ENCODE results near the gene ANKUB1.
A peak's percentile ranks its signal among the peaks of the same experiment; 100 is the strongest.

Gene ANKUB1

DNA sequence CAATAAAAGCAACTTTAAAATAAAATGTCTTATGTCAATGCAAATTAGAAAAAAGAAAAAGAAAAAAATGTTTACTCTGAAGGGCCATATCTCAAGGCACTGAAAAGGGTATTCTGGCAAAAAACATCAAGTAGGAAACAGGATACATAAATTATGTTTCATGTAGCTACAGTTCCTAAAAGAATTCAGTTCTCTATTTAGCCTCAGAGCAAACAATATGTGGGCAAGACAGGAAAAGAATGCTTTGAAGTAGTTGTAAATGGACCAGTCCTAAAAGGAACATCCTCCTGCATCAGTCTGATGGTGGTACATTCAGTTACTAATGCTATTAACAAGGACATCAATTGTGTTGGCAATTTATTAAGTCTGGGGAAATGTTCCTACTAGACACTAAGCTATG lies 48.2 kb downstream of the ANKUB1 start:
- ChIA-PET CTCF (no interaction called here), POLR2A (ENCODE audit: low non-redundant PET) (no interaction called here)
- H3K27ac ChIP-seq, result no peak overlapping the region
- no peak for DNase-seq (ENCODE audit: low spot score)
- TF ChIP-seq, protein P1, sequence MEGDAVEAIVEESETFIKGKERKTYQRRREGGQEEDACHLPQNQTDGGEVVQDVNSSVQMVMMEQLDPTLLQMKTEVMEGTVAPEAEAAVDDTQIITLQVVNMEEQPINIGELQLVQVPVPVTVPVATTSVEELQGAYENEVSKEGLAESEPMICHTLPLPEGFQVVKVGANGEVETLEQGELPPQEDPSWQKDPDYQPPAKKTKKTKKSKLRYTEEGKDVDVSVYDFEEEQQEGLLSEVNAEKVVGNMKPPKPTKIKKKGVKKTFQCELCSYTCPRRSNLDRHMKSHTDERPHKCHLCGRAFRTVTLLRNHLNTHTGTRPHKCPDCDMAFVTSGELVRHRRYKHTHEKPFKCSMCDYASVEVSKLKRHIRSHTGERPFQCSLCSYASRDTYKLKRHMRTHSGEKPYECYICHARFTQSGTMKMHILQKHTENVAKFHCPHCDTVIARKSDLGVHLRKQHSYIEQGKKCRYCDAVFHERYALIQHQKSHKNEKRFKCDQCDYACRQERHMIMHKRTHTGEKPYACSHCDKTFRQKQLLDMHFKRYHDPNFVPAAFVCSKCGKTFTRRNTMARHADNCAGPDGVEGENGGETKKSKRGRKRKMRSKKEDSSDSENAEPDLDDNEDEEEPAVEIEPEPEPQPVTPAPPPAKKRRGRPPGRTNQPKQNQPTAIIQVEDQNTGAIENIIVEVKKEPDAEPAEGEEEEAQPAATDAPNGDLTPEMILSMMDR (conservative IDR thresholded peaks at IDR 0.05; ENCODE audit: low read depth), result no peak

GRCh38 chr3:149739396-149739795 lies 53.0 kb downstream of the ANKUB1 start:
- TF ChIP-seq, protein P1 (conservative IDR thresholded peaks at IDR 0.05; ENCODE audit: low read depth), result no peak
- ChIA-PET POLR2A (ENCODE audit: low non-redundant PET) (no interaction called here), CTCF (interaction anchor here (1.0 kb wide), 1 partner anchor 171 kb away, joined by 4 read pairs; no protein-coding TSS in a partner anchor)
- H3K27ac ChIP-seq, result no peak overlapping the region
- DNase-seq (ENCODE audit: low spot score), result no peak

GRCh38 chr3:149738876-149739275 lies 53.5 kb downstream of the ANKUB1 start:
- CTCF ChIA-PET, result interaction anchor here (1.0 kb wide), 1 partner anchor 170 kb away, joined by 4 read pairs; no protein-coding TSS in a partner anchor
- POLR2A ChIA-PET (ENCODE audit: low non-redundant PET), result no interaction called here
- DNase-seq (ENCODE audit: low spot score), result no peak

GRCh38 chr3:149736953-149737205 lies 55.5 kb downstream of the ANKUB1 start:
- no peak for DNase-seq (ENCODE audit: low spot score)
- TF ChIP-seq, protein P1 (conservative IDR thresholded peaks at IDR 0.05; ENCODE audit: low read depth), result no peak
- CTCF ChIA-PET, result no interaction called here
- POLR2A ChIA-PET (ENCODE audit: low non-redundant PET), result no interaction called here
- no peak overlapping the region for H3K27ac ChIP-seq

More at GRCh38 chr3:149738876-149739275, 53.5 kb downstream of the ANKUB1 start:
- TF ChIP-seq, protein P1 (conservative IDR thresholded peaks at IDR 0.05; ENCODE audit: low read depth), result no peak
- H3K27ac ChIP-seq, result no peak overlapping the region

GRCh38 chr3:149736175-149736952 lies 56.0 kb downstream of the ANKUB1 start:
- TF ChIP-seq, protein P1 (conservative IDR thresholded peaks at IDR 0.05; ENCODE audit: low read depth), result no peak
- POLR2A ChIA-PET (ENCODE audit: low non-redundant PET), result no interaction called here
- CTCF ChIA-PET, result interaction anchor here (0.6 to 1.0 kb wide), 4 partner anchors 11 to 735 kb away, joined by 4 to 5 read pairs (median 5); no protein-coding TSS in a partner anchor
- DNase-seq (ENCODE audit: low spot score), result peak; percentile 42
- no peak overlapping the region for H3K27ac ChIP-seq

DNA sequence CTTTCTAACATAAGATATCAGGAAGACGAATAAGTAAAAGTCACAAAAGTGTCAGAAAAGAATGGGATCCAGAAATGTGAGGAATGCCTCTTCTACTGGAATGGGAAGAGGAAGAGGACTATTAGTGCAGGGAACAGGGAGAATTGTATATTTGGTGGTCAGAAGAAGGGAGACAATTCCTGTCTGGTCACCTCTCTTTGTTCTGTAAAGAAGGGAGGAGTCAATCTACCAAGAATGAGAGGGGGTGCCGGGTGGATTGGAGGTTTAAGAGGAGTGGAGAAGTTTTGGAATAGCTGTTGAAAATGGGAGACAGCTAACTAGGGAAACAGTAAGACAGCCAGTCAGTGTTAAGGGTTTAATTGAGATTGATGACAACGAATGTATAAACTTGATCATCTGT lies 60.1 kb downstream of the ANKUB1 start:
- no peak for DNase-seq (ENCODE audit: low spot score)
- H3K27ac ChIP-seq, result no peak overlapping the region
- ChIA-PET POLR2A (ENCODE audit: low non-redundant PET) (no interaction called here), CTCF (interaction anchor here (0.6 kb wide), 1 partner anchor 781 kb away, joined by 3 read pairs; no protein-coding TSS in a partner anchor)
- TF ChIP-seq, protein P1 (conservative IDR thresholded peaks at IDR 0.05; ENCODE audit: low read depth), result no peak

Data from RWPE1 (cell line).